Measurements from ENCODE around the gene MRPS22.

MRPS22 gene

DNA sequence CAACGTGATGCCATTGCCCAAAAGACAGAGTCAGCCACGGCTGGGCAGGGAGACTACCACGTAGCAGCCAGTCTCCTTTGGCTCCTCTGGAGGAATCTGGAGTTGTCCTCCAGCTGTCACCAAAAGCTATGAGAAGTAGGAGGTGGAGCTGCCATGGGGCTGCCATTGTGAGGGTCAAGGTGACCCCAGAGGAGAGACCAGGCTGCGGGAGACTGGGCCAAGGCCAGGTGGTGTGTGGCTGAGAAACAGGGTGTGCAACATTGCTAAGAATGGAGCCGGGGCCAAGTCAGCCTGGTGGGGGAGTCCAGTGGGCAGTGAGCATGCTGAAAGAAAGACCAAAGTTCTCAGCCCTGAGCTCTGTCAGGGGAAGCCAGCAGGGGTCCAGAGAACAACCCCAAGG lies 29.9 kb upstream of the MRPS22 start:
- H3K4me2 ChIP-seq (ENCODE audit: low read length) = no peak overlapping the region
- no peak overlapping the region for H3K27ac ChIP-seq
- H3K36me3 ChIP-seq (ENCODE audit: control insufficient read depth, insufficient read depth, low read length) = no peaks in the 10 kb centered on the region
- H2AFZ ChIP-seq = no peak overlapping the region
- no peaks in the 10 kb centered on the region for H3K79me2 ChIP-seq
- no peak overlapping the region for H3K9ac ChIP-seq
- H3K4me1 ChIP-seq = no peaks in the 10 kb centered on the region
- no peaks in the 10 kb centered on the region for H3K27me3 ChIP-seq (ENCODE audit: control insufficient read depth, insufficient read depth, low read length)
- TF ChIP-seq CTCF (IDR thresholded peaks at IDR 0.05) = no peak
- no peak overlapping the region for H3K4me3 ChIP-seq (ENCODE audit: low read depth, low read length)
- no peaks in the 10 kb centered on the region for H3K9me3 ChIP-seq (ENCODE audit: control insufficient read depth, low read length)

DNA sequence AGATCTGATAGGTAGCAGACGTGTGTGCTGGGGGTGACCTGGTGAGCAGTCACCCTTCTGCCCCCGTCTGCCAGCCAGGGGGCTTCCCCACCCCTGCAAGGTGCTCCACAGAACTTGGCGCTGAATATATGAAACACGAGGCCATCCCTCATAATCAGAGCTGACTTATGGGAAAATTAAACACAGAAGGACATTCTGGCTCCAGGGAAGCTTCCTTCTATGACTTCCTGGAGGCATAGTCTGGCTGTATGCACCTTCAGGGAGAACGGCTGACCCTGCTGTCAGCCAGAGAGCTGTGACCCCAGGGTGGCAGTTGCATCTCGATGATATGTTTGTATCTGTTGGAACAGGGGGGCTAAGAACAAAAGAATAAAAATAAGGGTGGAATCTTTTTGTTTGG lies 26.6 kb upstream of the MRPS22 start:
- no peak overlapping the region for H3K9ac ChIP-seq
- no peak overlapping the region for H3K4me3 ChIP-seq (ENCODE audit: low read depth, low read length)
- no peaks in the 10 kb centered on the region for H3K9me3 ChIP-seq (ENCODE audit: control insufficient read depth, low read length)
- no peak overlapping the region for H2AFZ ChIP-seq
- H3K36me3 ChIP-seq (ENCODE audit: control insufficient read depth, insufficient read depth, low read length) = no peaks in the 10 kb centered on the region
- no peaks in the 10 kb centered on the region for H3K4me1 ChIP-seq
- no peak overlapping the region for H3K27ac ChIP-seq
- TF ChIP-seq CTCF (IDR thresholded peaks at IDR 0.05) = no peak
- H3K79me2 ChIP-seq = no peaks in the 10 kb centered on the region
- no peak overlapping the region for H3K4me2 ChIP-seq (ENCODE audit: low read length)
- no peaks in the 10 kb centered on the region for H3K27me3 ChIP-seq (ENCODE audit: control insufficient read depth, insufficient read depth, low read length)

DNA sequence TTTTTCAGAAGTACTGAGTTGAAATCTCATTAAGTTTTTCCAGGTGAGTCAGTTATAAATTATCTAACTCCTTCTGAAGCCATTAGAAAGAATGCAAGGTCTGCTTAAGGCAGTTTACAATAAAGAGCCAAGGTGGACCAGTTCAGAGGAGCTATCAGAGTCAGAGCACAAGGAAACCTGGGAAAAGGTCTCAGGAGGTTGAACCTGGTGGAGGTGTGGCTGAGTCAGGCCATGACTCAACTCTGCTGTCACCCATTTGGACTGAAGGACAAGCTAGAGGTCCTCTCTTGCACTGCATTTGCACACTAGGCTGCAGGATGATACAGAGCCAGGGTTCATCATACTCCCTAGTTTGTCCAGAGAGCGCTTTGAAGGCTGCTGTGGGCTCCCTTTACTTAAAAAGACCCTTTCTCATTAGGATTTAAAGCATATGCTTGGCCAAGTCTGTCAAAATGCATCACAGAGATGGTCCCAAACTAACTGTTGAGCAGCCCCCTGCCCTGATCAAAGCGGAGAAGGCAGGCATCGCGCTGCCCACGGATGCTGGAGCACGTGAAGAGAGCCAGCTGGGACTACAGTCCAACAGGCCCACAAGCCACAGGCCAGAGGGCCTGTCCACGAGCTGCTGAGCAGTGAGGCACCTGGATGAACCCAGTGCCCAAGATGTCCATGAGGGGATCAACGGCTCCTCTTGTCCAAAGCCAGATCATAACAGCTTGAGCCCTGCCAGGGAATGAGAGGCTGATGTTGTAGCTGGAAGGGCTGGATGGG lies 26.0 kb upstream of the MRPS22 start:
- Histone ChIP-seq H3K9ac (no peak overlapping the region), H2AFZ (no peak overlapping the region), H3K4me1 (no peaks in the 10 kb centered on the region), H3K4me3 (ENCODE audit: low read depth, low read length) (no peak overlapping the region), H3K9me3 (ENCODE audit: control insufficient read depth, low read length) (no peaks in the 10 kb centered on the region), H3K27me3 (ENCODE audit: control insufficient read depth, insufficient read depth, low read length) (no peaks in the 10 kb centered on the region), H3K27ac (no peak overlapping the region), H3K36me3 (ENCODE audit: control insufficient read depth, insufficient read depth, low read length) (no peaks in the 10 kb centered on the region), H3K79me2 (no peaks in the 10 kb centered on the region), H3K4me2 (ENCODE audit: low read length) (no peak overlapping the region)
- TF ChIP-seq CTCF (IDR thresholded peaks at IDR 0.05) = no peak

DNA sequence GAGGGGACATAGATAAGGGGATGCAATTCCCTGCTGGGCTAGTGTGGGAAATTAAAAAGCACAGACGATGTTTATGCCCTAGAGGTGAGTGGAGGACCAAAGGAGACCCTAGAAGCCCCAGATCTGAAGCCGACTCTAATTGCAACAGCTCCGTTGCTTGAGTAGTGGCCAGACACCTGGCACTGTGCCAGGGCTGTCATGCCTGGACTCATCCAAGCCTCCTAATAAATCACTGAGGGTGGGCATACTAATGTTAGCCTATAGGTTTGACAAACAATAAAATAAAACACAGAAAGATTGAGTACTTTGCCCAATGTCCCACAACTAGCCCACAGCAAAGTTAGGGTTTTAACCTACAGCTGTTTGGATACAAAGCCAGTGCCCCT lies 25.4 kb upstream of the MRPS22 start:
- no peaks in the 10 kb centered on the region for H3K9me3 ChIP-seq (ENCODE audit: control insufficient read depth, low read length)
- no peak for TF ChIP-seq CTCF (IDR thresholded peaks at IDR 0.05)

GRCh38 chr3:139318826-139319225 lies 25.0 kb upstream of the MRPS22 start:
- Histone ChIP-seq H3K4me3 (ENCODE audit: low read depth, low read length) (no peak overlapping the region), H3K79me2 (no peaks in the 10 kb centered on the region), H3K27ac (no peak overlapping the region), H3K4me2 (ENCODE audit: low read length) (no peak overlapping the region), H3K9ac (no peak overlapping the region), H3K27me3 (ENCODE audit: control insufficient read depth, insufficient read depth, low read length) (no peaks in the 10 kb centered on the region), H3K36me3 (ENCODE audit: control insufficient read depth, insufficient read depth, low read length) (no peaks in the 10 kb centered on the region), H3K4me1 (no peaks in the 10 kb centered on the region), H2AFZ (no peak overlapping the region), H3K9me3 (ENCODE audit: control insufficient read depth, low read length) (no peaks in the 10 kb centered on the region)
- no peak for TF ChIP-seq CTCF (IDR thresholded peaks at IDR 0.05)

More for the DNA sequence above, 25.4 kb upstream of the MRPS22 start:
- H3K36me3 ChIP-seq (ENCODE audit: control insufficient read depth, insufficient read depth, low read length) = no peaks in the 10 kb centered on the region
- H3K27me3 ChIP-seq (ENCODE audit: control insufficient read depth, insufficient read depth, low read length) = no peaks in the 10 kb centered on the region
- H3K79me2 ChIP-seq = no peaks in the 10 kb centered on the region
- H3K9ac ChIP-seq = no peak overlapping the region
- no peaks in the 10 kb centered on the region for H3K4me1 ChIP-seq
- no peak overlapping the region for H3K4me2 ChIP-seq (ENCODE audit: low read length)
- H2AFZ ChIP-seq = no peak overlapping the region
- no peak overlapping the region for H3K4me3 ChIP-seq (ENCODE audit: low read depth, low read length)
- H3K27ac ChIP-seq = no peak overlapping the region
